Measurements from ENCODE around the gene ZSCAN31. TPM values are rescaled to one million over a fixed set of nuclear protein-coding genes. Genes with fewer than 3 reads are reported as not detected.
A peak's percentile ranks its signal among the peaks of the same experiment; 100 is the strongest.

Gene ZSCAN31
- total RNA-seq, 4 donors from 2014 or later = 2.4 to 14.1 (median 7.5) TPM

DNA sequence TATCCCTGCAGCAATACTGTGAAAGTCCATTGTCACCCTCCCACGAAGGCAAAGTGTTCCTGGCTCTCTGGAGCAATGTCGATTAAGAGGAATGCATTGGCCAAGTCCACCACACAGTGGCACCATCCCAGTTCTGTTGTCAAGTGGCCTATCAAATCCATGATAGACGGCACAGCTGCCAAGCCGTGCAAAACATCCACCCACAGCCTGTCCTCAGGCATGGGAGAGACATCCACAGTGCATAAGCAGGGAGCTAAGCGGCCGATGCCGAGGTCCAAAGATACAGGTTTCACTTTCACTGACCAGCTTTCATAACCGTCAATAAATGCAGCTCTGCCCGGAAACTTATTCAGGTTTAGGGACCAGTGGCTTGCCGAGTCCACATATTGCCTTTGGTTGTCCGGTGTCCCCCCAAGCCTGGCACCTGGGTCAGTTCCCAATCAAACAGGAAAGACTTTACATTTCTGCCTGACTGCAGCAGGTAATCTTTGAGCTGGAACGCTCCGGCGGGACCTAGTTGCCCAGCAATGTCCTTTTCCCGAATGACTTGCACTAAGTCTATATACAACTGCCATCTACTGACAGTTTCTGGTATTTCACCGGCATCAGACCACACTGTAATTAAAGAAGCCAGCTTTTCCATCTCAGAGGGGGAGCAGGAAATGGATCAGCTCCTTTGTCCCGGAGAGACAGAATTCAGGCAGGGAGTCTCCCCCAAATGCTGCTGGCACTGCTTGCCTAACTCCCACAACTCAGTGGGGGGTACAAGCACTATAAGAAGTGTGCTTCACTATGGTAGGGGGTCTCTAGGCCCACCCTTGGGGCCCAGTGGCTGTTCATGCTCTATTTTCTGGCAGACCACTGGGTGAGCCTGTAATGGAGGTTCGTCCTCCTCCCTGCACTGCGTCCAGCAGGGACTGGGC is 20.1 kb upstream of the ZSCAN31 start:
- Histone ChIP-seq H3K27ac (peak overlapping the region; percentile 76 to 83 (median 82)), H3K9me3 (no peaks in the 10 kb centered on the region), H3K27me3 (no peaks in the 10 kb centered on the region), H3K4me1 (peaks cover 27 to 44% of the 10 kb centered on the region in 2 donors), H3K36me3 (peaks cover 0 to 15% of the 10 kb centered on the region in 2 donors), H3K4me3 (peak overlapping the region; percentile 60 to 75 (median 74))
- in situ Hi-C loops (cut with MboI; ENCODE audit: low sequenced_read_pairs in 4 of 4) (loop anchor here (10.0 to 25.0 kb wide), 3 partner anchors 91 to 1194 kb away; partner anchors contain the start of gene ZSCAN26 (in 3 of the 4)), intact Hi-C loops (cut with DNase I; ENCODE audit: low total_unique reads) (loop anchor here (1.0 to 10.0 kb wide), 8 partner anchors 21 to 1221 kb away; partner anchors contain the start of genes ZKSCAN4, ZNF165 and ZSCAN26)
- ATAC-seq = peak; percentile 93 to 95
- no peak for TF ChIP-seq POLR2A (IDR thresholded peaks at IDR 0.05)
- TF ChIP-seq, protein P1, sequence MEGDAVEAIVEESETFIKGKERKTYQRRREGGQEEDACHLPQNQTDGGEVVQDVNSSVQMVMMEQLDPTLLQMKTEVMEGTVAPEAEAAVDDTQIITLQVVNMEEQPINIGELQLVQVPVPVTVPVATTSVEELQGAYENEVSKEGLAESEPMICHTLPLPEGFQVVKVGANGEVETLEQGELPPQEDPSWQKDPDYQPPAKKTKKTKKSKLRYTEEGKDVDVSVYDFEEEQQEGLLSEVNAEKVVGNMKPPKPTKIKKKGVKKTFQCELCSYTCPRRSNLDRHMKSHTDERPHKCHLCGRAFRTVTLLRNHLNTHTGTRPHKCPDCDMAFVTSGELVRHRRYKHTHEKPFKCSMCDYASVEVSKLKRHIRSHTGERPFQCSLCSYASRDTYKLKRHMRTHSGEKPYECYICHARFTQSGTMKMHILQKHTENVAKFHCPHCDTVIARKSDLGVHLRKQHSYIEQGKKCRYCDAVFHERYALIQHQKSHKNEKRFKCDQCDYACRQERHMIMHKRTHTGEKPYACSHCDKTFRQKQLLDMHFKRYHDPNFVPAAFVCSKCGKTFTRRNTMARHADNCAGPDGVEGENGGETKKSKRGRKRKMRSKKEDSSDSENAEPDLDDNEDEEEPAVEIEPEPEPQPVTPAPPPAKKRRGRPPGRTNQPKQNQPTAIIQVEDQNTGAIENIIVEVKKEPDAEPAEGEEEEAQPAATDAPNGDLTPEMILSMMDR (IDR thresholded peaks at IDR 0.05 in 4 of 5, conservative IDR thresholded peaks at IDR 0.05 in 1 of 5) = peak; percentile 79 to 91 (median 88)
- DNase-seq = peak; percentile 63 to 65

DNA sequence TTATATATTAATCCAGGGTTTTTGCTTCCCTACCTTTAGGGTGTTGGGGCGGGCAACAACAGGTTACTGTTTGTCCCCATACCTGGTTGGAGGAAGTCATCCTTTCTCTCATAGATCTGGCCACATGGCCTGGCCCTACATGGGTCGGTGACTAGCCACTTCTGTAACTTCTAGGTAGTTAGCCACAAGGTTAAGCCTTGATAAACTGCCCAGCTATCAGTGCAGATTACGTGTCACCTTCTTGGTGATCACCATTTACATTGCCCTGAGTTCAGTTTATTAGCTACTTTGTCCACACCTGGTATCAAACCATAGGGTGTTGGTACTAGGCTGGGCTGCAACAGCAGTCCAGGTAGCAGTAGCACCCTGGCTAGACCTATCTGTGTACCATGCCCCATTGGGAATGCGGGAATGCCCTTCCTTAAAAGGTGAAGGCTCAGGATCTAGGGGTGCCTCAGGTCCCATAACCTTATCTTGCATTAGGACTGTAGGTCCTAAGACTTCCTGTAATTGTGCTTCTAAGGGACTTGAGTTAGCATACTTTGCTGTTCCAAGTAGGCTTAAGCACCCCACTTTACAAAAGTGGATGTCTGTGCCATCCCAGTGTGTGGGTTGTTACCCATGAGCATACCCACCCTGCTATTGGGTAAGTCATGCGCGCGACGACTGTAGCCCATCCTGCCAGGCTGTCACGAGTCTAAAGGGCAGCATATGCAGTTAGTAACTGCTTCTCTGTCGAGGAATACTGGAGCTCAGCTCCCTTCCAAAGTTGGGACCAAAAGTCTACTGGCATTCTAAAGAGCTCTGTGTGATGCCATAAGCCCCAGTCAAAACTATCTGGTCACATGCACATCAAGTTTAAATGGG is 19.0 kb upstream of the ZSCAN31 start:
- ATAC-seq (no peak), DNase-seq (peak in 1 of 2 donors; percentile 16)
- Histone ChIP-seq H3K9me3 (no peaks in the 10 kb centered on the region), H3K4me3 (peak overlapping the region in 3 of 4 donors; percentile 72 to 75 (median 75)), H3K27ac (peak overlapping the region; percentile 76 to 83 (median 82)), H3K27me3 (no peaks in the 10 kb centered on the region), H3K36me3 (peaks cover 0 to 5% of the 10 kb centered on the region in 2 donors), H3K4me1 (peaks cover 33 to 54% of the 10 kb centered on the region in 2 donors)
- intact Hi-C loops (cut with DNase I; ENCODE audit: low total_unique reads) (loop anchor here (2.0 to 10.0 kb wide), 5 partner anchors 20 to 1220 kb away; a partner anchor contains a TSS), in situ Hi-C loops (cut with MboI; ENCODE audit: low sequenced_read_pairs in 4 of 4) (loop anchor here (10.0 to 25.0 kb wide), 3 partner anchors 90 to 1193 kb away; partner anchors contain the start of gene ZSCAN26 (in 3 of the 4))
- TF ChIP-seq, protein P1 (IDR thresholded peaks at IDR 0.05 in 4 of 5, conservative IDR thresholded peaks at IDR 0.05 in 1 of 5) = no peak
- TF ChIP-seq POLR2A (IDR thresholded peaks at IDR 0.05) = no peak

DNA sequence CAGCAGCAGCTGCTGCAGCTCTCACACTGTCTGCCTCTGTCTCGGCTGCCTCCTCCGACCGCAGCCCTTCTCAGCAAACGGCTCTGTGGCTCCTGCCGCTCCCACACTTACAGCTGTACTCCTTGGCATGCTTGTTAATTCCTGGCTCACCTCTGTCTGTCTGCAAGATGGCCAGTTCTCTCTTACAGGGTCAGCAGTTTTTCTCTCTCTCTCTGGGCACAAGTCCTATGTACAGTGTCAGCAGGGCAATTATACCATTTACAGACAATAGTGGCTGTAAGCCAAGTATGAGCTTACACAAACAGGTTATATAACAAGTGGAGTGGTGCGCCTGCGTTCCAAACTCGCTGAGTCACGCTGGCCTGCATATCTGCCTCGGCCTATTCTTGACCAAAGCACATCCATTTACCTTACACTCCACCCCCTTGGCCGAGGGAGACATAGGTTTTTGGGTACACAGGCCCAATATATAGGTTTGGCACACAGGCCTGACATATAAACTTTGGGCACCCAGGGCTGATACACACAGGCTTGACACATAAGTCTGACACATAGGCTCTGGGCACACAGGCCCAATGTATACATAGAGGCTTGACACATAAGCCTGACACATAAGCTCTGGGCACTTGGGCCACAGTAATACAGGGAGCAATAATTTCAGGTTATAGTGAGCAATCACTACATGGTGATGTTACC is 18.2 kb upstream of the ZSCAN31 start:
- peak in 1 of 2 donors; percentile 24 for ATAC-seq

More for the DNA sequence above, 18.2 kb upstream of the ZSCAN31 start:
- Histone ChIP-seq H3K36me3 (no peaks in the 10 kb centered on the region), H3K4me1 (peaks cover 33 to 54% of the 10 kb centered on the region in 2 donors), H3K4me3 (peak overlapping the region in 2 of 4 donors; percentile 38 to 41), H3K27ac (peak overlapping the region; percentile 76 to 83 (median 82)), H3K27me3 (no peaks in the 10 kb centered on the region), H3K9me3 (no peaks in the 10 kb centered on the region)
- no peak for TF ChIP-seq POLR2A (IDR thresholded peaks at IDR 0.05)
- TF ChIP-seq, protein P1 (IDR thresholded peaks at IDR 0.05 in 4 of 5, conservative IDR thresholded peaks at IDR 0.05 in 1 of 5) = no peak
- peak in 1 of 2 donors; percentile 58 for DNase-seq
- in situ Hi-C loops (cut with MboI; ENCODE audit: low sequenced_read_pairs in 4 of 4) = loop anchor here (10.0 to 25.0 kb wide), 3 partner anchors 89 to 1192 kb away; partner anchors contain the start of gene ZSCAN26 (in 3 of the 4)
- intact Hi-C loops (cut with DNase I; ENCODE audit: low total_unique reads) = loop anchor here (2.0 to 10.0 kb wide), 5 partner anchors 19 to 1219 kb away; a partner anchor contains a TSS

Measured in gastrocnemius medialis (tissue), 4 donors.